Stimulated activated CD8-positive, alpha-beta memory T cell treated with anti-CD3 and anti-CD28 coated beads, Interleukin-7, amount 100 ng/mL, for 48 hours (primary cell): Measurements from ENCODE around the gene KRTAP1-1.
"Not testable (repeated sequence)": the region's sequence is repeated elsewhere in the genome, so short reads cannot be mapped to it uniquely, and the experiment has no call there.

ENCODE experiments used
- DNase-seq, 2 donors: peaks; one replicate each; pipeline ENCODE4 v3.0.0-alpha.2; 2020; ENCODE audit warnings: low read depth in 1 of 2; ENCODE audit errors: extremely low read depth in 1 of 2

The KRTAP1-1 gene

GRCh38 chr17:41057547-41057946, 16.3 kb upstream of the KRTAP1-1 start:
- no peak for DNase-seq

- not testable (repeated sequence) for DNase-seq
These were observed 13.9 kb upstream of the KRTAP1-1 start, which contains the start of gene KRTAP2-2 for GRCh38 chr17:41055130-41055529. TSS of gene KRTAP2-2 (minus strand) at chr17:41055230. CDS start at chr17:41055211, 19 bp downstream.

- DNase-seq: not testable (repeated sequence)
These were observed 13.3 kb upstream of the KRTAP1-1 start for GRCh38 chr17:41054556-41054955.

GRCh38 chr17:41054025-41054424, 12.8 kb upstream of the KRTAP1-1 start:
- DNase-seq: no peak

GRCh38 chr17:41052566-41052965, 11.3 kb upstream of the KRTAP1-1 start:
- DNase-seq: no peak

GRCh38 chr17:41049110-41049509, 7.9 kb upstream of the KRTAP1-1 start:
- no peak for DNase-seq

- DNase-seq: no peak
These were observed 7.2 kb upstream of the KRTAP1-1 start for GRCh38 chr17:41048441-41048840.

GRCh38 chr17:41046735-41047465, 5.7 kb upstream of the KRTAP1-1 start, which contains the start of gene KRTAP2-1:
TSS of gene KRTAP2-1 (minus strand) at chr17:41047316. CDS start at chr17:41047267, 49 bp downstream.
- not testable (repeated sequence) for DNase-seq

- no peak for DNase-seq
These were observed 1.7 kb upstream of the KRTAP1-1 start for GRCh38 chr17:41042953-41043352.

- no peak for DNase-seq
These were observed 3.3 kb downstream of the KRTAP1-1 start for GRCh38 chr17:41037853-41038350.

- not testable (repeated sequence) for DNase-seq
These were observed 6.8 kb downstream of the KRTAP1-1 start, which contains the start of gene KRTAP1-3 for GRCh38 chr17:41034346-41034935. TSS of gene KRTAP1-3 (minus strand) at chr17:41034874. CDS start at chr17:41034821, 53 bp downstream.

- DNase-seq: no peak
These were observed 11.5 kb downstream of the KRTAP1-1 start, which contains the start of gene KRTAP1-4 for GRCh38 chr17:41029633-41030245. TSS of gene KRTAP1-4 (minus strand) at chr17:41030195. CDS start at chr17:41030078, 117 bp downstream.

- DNase-seq: no peak
These were observed 14.4 kb downstream of the KRTAP1-1 start, which contains the start of gene KRTAP1-5 for GRCh38 chr17:41026715-41027471. TSS of gene KRTAP1-5 (minus strand) at chr17:41027208. CDS start at chr17:41027155, 53 bp downstream.

GRCh38 chr17:41024697-41025096, 16.6 kb downstream of the KRTAP1-1 start:
- no peak for DNase-seq

- no peak for DNase-seq
These were observed 20.9 kb downstream of the KRTAP1-1 start for GRCh38 chr17:41020336-41020735.

- DNase-seq: no peak
These were observed 21.8 kb downstream of the KRTAP1-1 start for GRCh38 chr17:41019415-41019814.

GRCh38 chr17:41018541-41018940, 22.7 kb downstream of the KRTAP1-1 start:
- no peak for DNase-seq

GRCh38 chr17:41016578-41017215, 24.6 kb downstream of the KRTAP1-1 start:
- DNase-seq: no peak

GRCh38 chr17:41015454-41015853, 25.8 kb downstream of the KRTAP1-1 start:
- DNase-seq: no peak

GRCh38 chr17:41013606-41014005, 27.6 kb downstream of the KRTAP1-1 start:
- DNase-seq: no peak
